CD4-positive, alpha-beta T cell treated with Interleukin-6 at 100 ng/mL for 8 hours (primary cell): ENCODE measurements around the gene OTOF.
A peak's percentile ranks its signal among the peaks of the same experiment; 100 is the strongest.

Experiments
- DNase-seq: peaks from one replicate; pipeline ENCODE4 v3.0.0-alpha.2; 2020; ENCODE audit warnings: mixed read lengths, low spot score

Gene OTOF

GRCh38 chr2:26477911-26478253, at the start of gene OTOF:
Gene OTOF, minus strand, starts transcription at chr2:26478124.
- DNase-seq, result no peak

DNA sequence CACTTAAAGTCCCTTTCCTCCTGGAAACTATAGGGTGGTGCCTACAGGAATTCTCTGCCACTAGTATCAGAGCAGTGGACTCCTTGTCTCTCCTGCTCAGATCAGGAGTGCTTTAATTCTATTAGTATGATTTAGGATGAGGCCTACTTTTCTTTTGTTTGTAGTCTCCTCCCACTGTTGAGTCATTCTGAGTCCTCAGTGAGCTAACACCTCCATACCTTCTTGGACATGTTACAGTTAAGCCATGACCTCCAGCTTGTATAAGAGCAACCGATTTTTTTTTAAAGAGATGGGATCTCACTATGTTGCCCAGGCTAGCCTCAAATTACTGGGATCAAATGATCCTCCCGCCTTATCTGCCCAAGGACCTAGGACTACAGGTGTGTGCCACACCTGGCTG, 48.7 kb upstream of the OTOF start:
- no peak for DNase-seq

GRCh38 chr2:26526105-26526504, 48.2 kb upstream of the OTOF start:
- no peak for DNase-seq

- DNase-seq, result no peak
Observed at GRCh38 chr2:26523750-26524149, 45.8 kb upstream of the OTOF start.

- DNase-seq, result no peak
Observed at GRCh38 chr2:26522751-26523171, 44.8 kb upstream of the OTOF start.

- no peak for DNase-seq
Observed at GRCh38 chr2:26522325-26522724, 44.4 kb upstream of the OTOF start.

- no peak for DNase-seq
Observed at GRCh38 chr2:26521913-26522180, 43.9 kb upstream of the OTOF start.

GRCh38 chr2:26521054-26521912, 43.4 kb upstream of the OTOF start:
- no peak for DNase-seq

GRCh38 chr2:26520148-26520449, 42.2 kb upstream of the OTOF start:
- no peak for DNase-seq

- peak; percentile 50 for DNase-seq
Observed at GRCh38 chr2:26519396-26520147, 41.6 kb upstream of the OTOF start.

DNA sequence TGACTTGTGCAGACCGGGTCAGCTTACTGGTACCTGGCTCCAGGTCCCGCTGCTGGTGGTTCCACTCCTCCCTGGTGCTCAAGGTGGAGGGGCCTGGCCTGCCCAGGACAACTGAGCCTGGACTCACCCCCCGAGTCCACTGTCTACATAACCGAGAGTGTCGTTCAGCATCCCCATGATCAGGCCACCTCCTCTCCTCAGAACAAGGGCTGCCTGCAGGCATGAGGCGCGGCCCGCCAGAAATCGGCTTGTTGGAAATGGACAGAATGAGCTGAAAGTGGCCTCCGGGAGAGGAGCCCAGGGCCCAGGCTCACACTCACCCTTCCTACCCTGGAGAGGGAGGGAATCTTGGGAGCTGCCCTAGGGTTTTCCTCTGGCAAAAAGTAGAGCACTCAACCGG, 38.9 kb upstream of the OTOF start:
- DNase-seq, result no peak

GRCh38 chr2:26516246-26516645, 38.3 kb upstream of the OTOF start:
- no peak for DNase-seq

DNA sequence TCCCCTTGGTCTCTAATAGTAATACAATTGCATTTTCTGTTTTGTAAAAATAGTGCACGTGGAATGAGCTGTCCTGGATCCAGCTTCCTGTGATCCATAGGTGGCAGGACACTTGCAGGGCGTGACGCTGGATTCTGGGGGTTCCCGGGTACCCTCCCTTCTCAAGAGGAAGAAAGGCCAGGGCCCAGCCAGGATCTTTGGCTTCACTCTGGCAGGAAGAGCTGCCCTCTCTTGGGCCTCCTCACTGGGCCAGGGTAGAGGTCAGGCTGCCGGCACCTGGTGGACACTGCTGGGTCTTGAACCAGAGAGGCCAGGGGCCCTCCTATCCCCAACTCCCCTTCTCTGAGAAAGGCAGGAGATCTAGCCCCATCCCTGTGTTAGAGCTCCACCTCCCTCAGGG, 37.8 kb upstream of the OTOF start:
- DNase-seq, result no peak

- DNase-seq, result no peak
Observed at GRCh38 chr2:26514045-26514444, 36.1 kb upstream of the OTOF start.

DNA sequence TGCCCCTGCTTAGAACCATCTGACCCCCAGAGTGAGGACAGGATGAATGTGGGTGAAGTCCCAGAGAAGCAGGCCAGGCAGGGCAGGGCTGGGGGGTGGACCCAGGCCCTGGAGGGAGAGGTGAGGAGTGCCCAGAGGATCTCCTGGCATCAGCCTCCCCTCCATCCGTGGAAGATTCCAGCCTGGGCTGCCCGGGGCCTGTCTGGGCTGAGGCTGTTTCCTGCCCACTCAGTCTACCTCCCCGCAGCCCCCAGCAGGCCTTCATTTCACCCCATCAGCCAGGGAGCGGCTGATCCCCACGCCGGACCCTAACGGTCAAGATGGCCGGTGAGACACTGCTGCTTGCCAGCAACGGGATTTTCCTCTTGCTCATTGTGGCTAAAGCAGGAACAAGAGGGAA, 35.3 kb upstream of the OTOF start:
- no peak for DNase-seq

GRCh38 chr2:26511466-26511865, 33.5 kb upstream of the OTOF start:
- no peak for DNase-seq

- DNase-seq, result no peak
Observed at GRCh38 chr2:26510344-26510973, 32.5 kb upstream of the OTOF start.

DNA sequence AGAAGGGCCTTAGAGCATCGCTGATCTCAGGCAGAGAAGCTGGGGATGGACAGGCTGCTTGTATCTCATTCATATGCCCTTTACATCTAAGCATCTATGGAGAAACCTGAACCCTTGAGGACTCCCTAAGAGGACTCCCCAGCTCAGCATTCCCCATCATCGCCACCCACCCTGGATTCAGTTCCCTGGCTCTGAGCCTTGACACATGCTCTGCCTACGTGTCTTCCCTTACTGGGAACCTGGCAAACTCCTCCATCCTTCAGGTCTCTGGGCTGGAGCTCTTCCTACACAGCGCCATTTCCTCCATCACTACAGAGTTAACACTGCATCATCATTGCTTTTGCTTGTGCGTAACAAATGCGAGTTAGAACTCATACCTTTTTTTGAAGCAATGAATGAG, 31.2 kb upstream of the OTOF start:
- DNase-seq, result no peak

DNA sequence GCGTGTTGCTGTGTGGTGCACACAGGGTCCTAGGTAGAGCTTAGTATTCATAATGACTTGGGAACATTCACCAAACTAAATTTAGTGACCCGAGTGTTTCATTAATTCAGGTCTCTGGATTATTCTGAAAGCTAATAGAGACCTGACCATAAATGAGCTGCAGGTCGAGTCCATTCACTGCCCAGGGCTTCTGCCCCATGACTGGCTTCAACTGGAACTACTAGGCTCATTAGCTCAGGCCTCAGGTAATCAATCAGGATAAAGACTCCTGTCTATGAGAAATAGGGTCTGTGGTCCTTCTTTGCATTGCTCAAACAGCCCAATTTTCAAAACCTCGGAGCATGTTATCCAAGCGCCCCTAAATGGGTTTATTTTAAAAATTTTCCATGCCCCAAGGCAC, 30.0 kb upstream of the OTOF start:
- DNase-seq, result no peak

GRCh38 chr2:26507088-26507487, 29.2 kb upstream of the OTOF start:
- no peak for DNase-seq

GRCh38 chr2:26506279-26506678, 28.4 kb upstream of the OTOF start:
- DNase-seq, result no peak

- DNase-seq, result no peak
Observed at GRCh38 chr2:26504002-26504401, 26.1 kb upstream of the OTOF start.

DNA sequence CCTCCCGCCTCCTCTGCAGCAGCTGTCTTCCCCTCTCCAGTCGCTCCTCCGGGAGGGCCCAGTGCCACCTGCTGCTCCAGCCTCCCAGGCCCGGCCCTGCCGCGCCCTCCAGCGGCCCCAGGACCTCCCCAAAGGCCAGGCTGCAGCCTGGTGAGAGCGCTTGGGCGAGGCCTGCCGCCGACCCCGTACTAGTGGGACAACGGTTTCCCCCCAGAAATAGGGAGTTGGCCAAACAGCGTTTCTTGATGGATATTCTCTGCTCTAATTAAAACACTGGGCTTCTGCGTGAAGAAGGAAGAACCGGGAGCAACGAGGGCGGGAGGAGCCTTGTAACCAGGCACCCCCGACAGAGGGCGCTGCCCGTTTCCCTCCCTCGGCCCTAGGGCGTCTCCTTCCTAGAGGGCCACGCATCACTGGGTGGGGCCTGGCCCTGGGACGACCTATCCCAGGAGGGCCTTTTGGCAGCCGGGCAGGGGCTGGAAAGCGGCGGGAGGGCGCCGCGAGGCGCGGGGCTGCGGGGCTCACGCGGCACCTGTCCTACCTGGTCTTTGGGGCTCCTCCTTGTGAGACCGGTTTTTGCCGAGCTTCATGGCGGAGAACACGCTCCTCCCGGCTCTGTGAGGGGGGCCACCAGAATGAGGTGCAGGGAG, 25.4 kb upstream of the OTOF start:
- peak; percentile 71 for DNase-seq
